DND-41 (cell line): ENCODE data around the gene FCRL1.

ENCODE experiments used
- ATAC-seq: fragments of 200-7000 bp; cut with Tn5 transposase; 3 replicates; pipeline ENCODE4 v1.9.1; 2021; ENCODE audit warnings: low read depth; ENCODE audit not compliant: insufficient read depth
- DNase-seq: peaks from one replicate; pipeline ENCODE4 v3.0.0-alpha.2; 2020
- H2AFZ ChIP-seq: 2 replicates; pipeline ENCODE4 v1.6.0; 2012; ENCODE audit warnings: low read depth, low read length
- H3K27ac ChIP-seq: 2 replicates; pipeline ENCODE4 v1.5.1; 2012; ENCODE audit warnings: low read length, inconsistent platforms
- H3K27me3 ChIP-seq: fragments of 200-600 bp; sonication (generic); 2 replicates; pipeline ENCODE4 v1.6.0; 2012; ENCODE audit warnings: low read length, mild to moderate bottlenecking, inconsistent platforms; ENCODE audit not compliant: insufficient read depth, poor library complexity
- H3K36me3 ChIP-seq: 2 replicates; pipeline ENCODE4 v1.5.1; 2012; ENCODE audit warnings: low read length, inconsistent platforms; ENCODE audit not compliant: insufficient read depth
- H3K4me1 ChIP-seq: 2 replicates; pipeline ENCODE4 v1.5.1; 2012; ENCODE audit warnings: mild to moderate bottlenecking, low read length; ENCODE audit not compliant: insufficient read depth
- H3K4me2 ChIP-seq: 2 replicates; pipeline ENCODE4 v1.6.0; 2012; ENCODE audit warnings: mild to moderate bottlenecking, moderate library complexity, low read length, inconsistent platforms; ENCODE audit not compliant: insufficient read depth
- H3K4me3 ChIP-seq, 2 experiments: fragments of 200-600 bp in 1 of 2; shearing (Covaris generic) in 1 of 2; 2 replicates each; pipeline ENCODE4 v1.5.1; 2012 to 2016; ENCODE audit warnings: inconsistent platforms in 2 of 2, low read length in 2 of 2, mild to moderate bottlenecking in 2 of 2, low read depth in 1 of 2, moderate library complexity in 1 of 2
- H3K79me2 ChIP-seq: 2 replicates; pipeline ENCODE4 v1.6.0; 2012; ENCODE audit warnings: low read length, inconsistent platforms; ENCODE audit not compliant: insufficient read depth
- H3K9ac ChIP-seq: 2 replicates; pipeline ENCODE4 v1.6.0; 2012; ENCODE audit warnings: low read depth, mild to moderate bottlenecking, inconsistent platforms, low read length, moderate library complexity
- H3K9me3 ChIP-seq: 2 replicates; pipeline ENCODE4 v1.5.1; 2012; ENCODE audit warnings: low read length, moderate library complexity, mild to moderate bottlenecking, inconsistent platforms; ENCODE audit not compliant: insufficient read depth, severe bottlenecking
- H4K20me1 ChIP-seq: 2 replicates; pipeline ENCODE4 v1.6.0; 2012; ENCODE audit warnings: low read length; ENCODE audit not compliant: insufficient read depth
- CTCF ChIP-seq: IDR thresholded peaks from 2 replicates; pipeline ENCODE4 v1.5.1; 2012; ENCODE audit warnings: borderline replicate concordance, low read length, moderate library complexity, mild to moderate bottlenecking; ENCODE audit not compliant: poor library complexity, severe bottlenecking; ENCODE audit errors: extremely low read depth
- EZH2 ChIP-seq: IDR thresholded peaks from 3 replicates; pipeline ENCODE4 v1.6.1; 2012; ENCODE audit warnings: borderline replicate concordance, low read depth, mild to moderate bottlenecking, moderate library complexity, low read length, inconsistent platforms; ENCODE audit not compliant: severe bottlenecking

The FCRL1 gene

DNA sequence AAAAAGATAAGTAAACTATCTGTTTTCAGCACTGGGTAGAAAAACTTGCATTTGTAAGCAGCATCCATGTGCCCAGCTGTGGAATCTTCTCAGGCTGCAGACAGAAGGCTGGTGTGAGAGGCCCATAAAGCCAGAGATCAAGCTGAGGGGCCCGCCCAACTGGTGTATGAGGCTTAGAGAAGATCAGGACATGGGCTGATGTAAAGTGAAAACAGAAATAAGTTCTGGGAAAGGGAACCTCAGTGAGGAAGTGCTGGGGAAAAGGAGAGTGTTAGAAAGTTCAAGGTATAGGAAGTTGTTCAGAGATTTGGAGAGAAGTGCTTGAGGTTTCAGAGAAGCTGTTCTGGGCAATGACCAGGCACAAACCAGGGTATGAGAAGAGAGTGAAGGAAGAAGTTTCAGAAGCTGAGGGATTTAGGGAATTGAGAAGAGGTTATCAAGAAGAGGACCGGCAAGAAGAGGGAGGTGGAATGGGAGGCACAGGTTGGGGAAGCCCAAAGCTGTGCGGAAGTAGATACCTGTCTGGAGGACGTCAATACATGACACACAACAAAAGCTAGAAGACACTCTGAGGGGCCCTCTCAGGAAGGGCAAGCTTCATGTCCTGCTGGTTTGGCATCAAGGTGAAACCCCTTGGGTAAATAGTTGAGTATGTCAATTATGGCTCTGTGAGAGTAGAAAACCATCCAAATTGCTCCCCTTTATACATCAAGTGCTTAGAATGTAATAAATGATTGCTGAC is 24.3 kb upstream of the FCRL1 start:
- H3K36me3 ChIP-seq = no peaks in the 10 kb centered on the region
- ATAC-seq (no peak), DNase-seq (no peak)
- H3K27ac ChIP-seq = no peak overlapping the region
- H3K4me1 ChIP-seq = no peaks in the 10 kb centered on the region
- no peak overlapping the region for H3K4me2 ChIP-seq
- H2AFZ ChIP-seq = no peak overlapping the region
- TF ChIP-seq EZH2 = no peak
- TF ChIP-seq CTCF = no peak
- H3K27me3 ChIP-seq = peaks cover 23% of the 10 kb centered on the region
- no peak overlapping the region for H3K4me3 ChIP-seq
- no peak overlapping the region for H3K9ac ChIP-seq
- no peaks in the 10 kb centered on the region for H3K79me2 ChIP-seq
- H4K20me1 ChIP-seq = no peaks in the 10 kb centered on the region
- H3K9me3 ChIP-seq = no peaks in the 10 kb centered on the region

DNA sequence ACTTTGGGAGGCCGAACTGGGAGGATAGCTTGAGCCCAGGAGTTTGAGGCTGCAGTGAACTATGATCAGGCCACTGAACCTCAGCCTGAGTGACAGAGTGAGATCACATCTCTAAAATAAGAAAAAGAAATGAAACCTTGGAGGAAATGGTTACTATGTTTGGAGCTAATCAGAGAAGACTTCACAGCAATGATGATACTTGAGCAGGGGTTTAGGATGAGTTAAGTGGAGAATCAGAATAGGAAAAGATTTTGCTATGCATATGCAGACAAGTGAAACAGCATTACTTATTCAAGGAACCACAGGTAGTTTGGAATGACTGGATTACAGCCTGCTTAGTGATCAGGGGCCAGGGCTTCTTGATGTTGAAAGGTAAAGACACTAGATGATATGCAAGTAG is 23.0 kb upstream of the FCRL1 start:
- ATAC-seq = no peak
- Histone ChIP-seq H2AFZ (no peak overlapping the region), H3K4me2 (no peak overlapping the region), H3K79me2 (no peaks in the 10 kb centered on the region), H3K36me3 (no peaks in the 10 kb centered on the region), H3K27ac (no peak overlapping the region), H4K20me1 (no peaks in the 10 kb centered on the region), H3K4me3 (no peak overlapping the region), H3K9me3 (no peaks in the 10 kb centered on the region), H3K4me1 (no peaks in the 10 kb centered on the region), H3K27me3 (peaks cover 23% of the 10 kb centered on the region), H3K9ac (no peak overlapping the region)
- no peak for DNase-seq
- TF ChIP-seq EZH2 = no peak
- TF ChIP-seq CTCF = no peak

- H3K36me3 ChIP-seq = no peaks in the 10 kb centered on the region
- no peak for TF ChIP-seq EZH2
- no peak for TF ChIP-seq CTCF
- H3K9me3 ChIP-seq = no peaks in the 10 kb centered on the region
- no peak within 1 kb of the TSS for H3K9ac ChIP-seq
- no peak within 1 kb of the TSS for H3K27ac ChIP-seq
- no peak within 1 kb of the TSS for H3K4me3 ChIP-seq
- H4K20me1 ChIP-seq = no peaks in the 10 kb centered on the region
- H2AFZ ChIP-seq = no peak within 1 kb of the TSS
- DNase-seq = no peak
- H3K79me2 ChIP-seq = no peaks in the 10 kb centered on the region
- no peak within 1 kb of the TSS for H3K4me2 ChIP-seq
- H3K27me3 ChIP-seq = peaks cover 23% of the 10 kb centered on the region
- H3K4me1 ChIP-seq = no peaks in the 10 kb centered on the region
- ATAC-seq = no peak
Measured at GRCh38 chr1:157841708-157842107, 21.8 kb upstream of the FCRL1 start, which contains the start of gene CD5L. TSS of gene CD5L (minus strand) at chr1:157841808. CDS start at chr1:157841701, 107 bp downstream.

DNA sequence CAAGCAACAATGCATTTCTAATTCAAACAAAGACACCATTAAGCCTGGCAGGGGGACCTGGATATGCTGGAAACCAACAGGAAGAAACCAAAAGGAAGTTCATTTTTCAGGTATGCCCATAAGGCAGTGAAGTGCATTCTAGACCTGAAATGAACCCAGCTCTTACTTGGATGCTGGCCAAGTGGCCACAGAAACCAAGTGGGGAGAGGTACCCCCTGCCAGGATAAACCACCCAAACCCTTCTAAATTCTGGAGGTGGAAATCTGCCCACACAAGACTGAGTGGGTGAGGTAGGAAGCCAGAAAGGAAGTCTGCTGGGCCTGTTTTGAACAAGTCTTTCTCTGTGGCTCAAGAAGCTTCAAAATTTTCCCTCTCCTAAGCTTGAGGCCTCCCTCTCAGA is 19.0 kb upstream of the FCRL1 start:
- DNase-seq = no peak
- ATAC-seq = no peak
- no peak overlapping the region for H2AFZ ChIP-seq
- H3K9me3 ChIP-seq = no peaks in the 10 kb centered on the region
- H4K20me1 ChIP-seq = no peaks in the 10 kb centered on the region
- no peaks in the 10 kb centered on the region for H3K79me2 ChIP-seq
- no peak for TF ChIP-seq EZH2
- no peak for TF ChIP-seq CTCF
- H3K36me3 ChIP-seq = no peaks in the 10 kb centered on the region
- no peaks in the 10 kb centered on the region for H3K4me1 ChIP-seq
- no peak overlapping the region for H3K9ac ChIP-seq
- H3K27ac ChIP-seq = no peak overlapping the region
- peaks cover 27% of the 10 kb centered on the region for H3K27me3 ChIP-seq
- H3K4me2 ChIP-seq = no peak overlapping the region
- H3K4me3 ChIP-seq = no peak overlapping the region
